K562 (cell line): ENCODE data around the gene GNB2. TPM values are rescaled to one million over a fixed set of nuclear protein-coding genes. Genes with fewer than 3 reads are reported as not detected.

Experiments used
- CEBPG ChIP-seq, 3 experiments: fragments of 200-800 bp in 1 of 3; sonication (Bioruptor generic) in 1 of 3; sonication (generic) in 1 of 3; formaldehyde crosslinking in 1 of 3; IDR thresholded peaks in 2 of 3; conservative IDR thresholded peaks in 1 of 3; 2 replicates each; pipeline versions ENCODE4 v1.6.1 to v1.8.0; 2016 to 2022; ENCODE audit warnings: missing compliant biosample characterization in 2 of 3, missing genetic modification characterization in 2 of 3, mild to moderate bottlenecking in 1 of 3, missing genetic modification reagents in 1 of 3
- GABPB1 ChIP-seq: sonication (generic); formaldehyde crosslinking; IDR thresholded peaks from 2 replicates; pipeline ENCODE4 v1.8.0; 2022; ENCODE audit warnings: mild to moderate bottlenecking, missing genetic modification reagents
- GABPB2 ChIP-seq: fragments of 250-450 bp; sonication (Bioruptor Pico); conservative IDR thresholded peaks from 2 replicates; pipeline ENCODE4 v1.5.1; 2021; ENCODE audit warnings: mild to moderate bottlenecking
- HMGN3 ChIP-seq: IDR thresholded peaks from 2 replicates; pipeline ENCODE4 v1.6.1; 2011; ENCODE audit warnings: borderline replicate concordance, low read depth, mild to moderate bottlenecking, mixed read lengths, low read length; ENCODE audit not compliant: insufficient read length; ENCODE audit errors: extremely low read depth
- IRF2 ChIP-seq: sonication (generic); formaldehyde crosslinking; IDR thresholded peaks from 2 replicates; pipeline ENCODE4 v1.8.1; 2022; ENCODE audit warnings: mild to moderate bottlenecking, missing genetic modification reagents
- KLF10 ChIP-seq: fragments of 250-450 bp; sonication (Bioruptor Pico); IDR thresholded peaks from 2 replicates; pipeline ENCODE4 v1.6.1; 2021; ENCODE audit warnings: matching md5 sums
- MCM2 ChIP-seq: fragments of 450-650 bp; IDR thresholded peaks from 2 replicates; pipeline ENCODE4 v1.6.1; 2017; ENCODE audit warnings: low read depth, mild to moderate bottlenecking
- NFRKB ChIP-seq: fragments of 450-650 bp; IDR thresholded peaks from 2 replicates; pipeline ENCODE4 v1.6.1; 2016; ENCODE audit warnings: low read depth
- PHF20 ChIP-seq: fragments of 450-650 bp; IDR thresholded peaks from 2 replicates; pipeline ENCODE4 v1.6.1; 2018; ENCODE audit not compliant: partially characterized antibody
- RCOR1 ChIP-seq, 2 experiments: IDR thresholded peaks; 2 replicates each; pipeline ENCODE4 v1.6.1; 2012; ENCODE audit warnings: low read depth in 2 of 2, low read length in 2 of 2, borderline replicate concordance in 1 of 2, improper control_type of control experiment in 1 of 2
- RFX7 ChIP-seq: fragments of 250-450 bp; sonication (Bioruptor Pico); IDR thresholded peaks from 2 replicates; pipeline ENCODE4 v1.5.1; 2021; ENCODE audit warnings: mild to moderate bottlenecking
- RNF219 ChIP-seq: fragments of 250-450 bp; sonication (Bioruptor Pico); IDR thresholded peaks from 2 replicates; pipeline ENCODE4 v1.5.0; 2022; ENCODE audit warnings: mild to moderate bottlenecking
- SIN3A ChIP-seq, 2 experiments: fragments of 150-350 bp in 1 of 2; IDR thresholded peaks; 2 replicates each; pipeline ENCODE4 v1.6.1; 2011 to 2016; ENCODE audit warnings: borderline replicate concordance in 2 of 2, low read depth in 2 of 2, low read length in 2 of 2, mild to moderate bottlenecking in 2 of 2, moderate library complexity in 2 of 2; ENCODE audit not compliant: control insufficient read depth in 1 of 2
- TAF15 ChIP-seq: fragments of 200-400 bp; formaldehyde crosslinking; IDR thresholded peaks from 2 replicates; pipeline ENCODE4 v1.6.1; 2017; ENCODE audit warnings: mild to moderate bottlenecking, low read depth, low read length, moderate library complexity
- ZBTB17 ChIP-seq: fragments of 450-650 bp; formaldehyde crosslinking; IDR thresholded peaks from 2 replicates; pipeline ENCODE4 v1.4.0; 2020; ENCODE audit warnings: mild to moderate bottlenecking
- ZFP91 ChIP-seq: sonication (generic); formaldehyde crosslinking; IDR thresholded peaks from 2 replicates; pipeline ENCODE4 v1.8.0; 2022; ENCODE audit warnings: mild to moderate bottlenecking, missing genetic modification reagents
- ZKSCAN8 ChIP-seq: fragments of 200-800 bp; sonication (Bioruptor generic); IDR thresholded peaks from 2 replicates; pipeline ENCODE4 v1.6.1; 2016; ENCODE audit warnings: missing genetic modification characterization, missing compliant biosample characterization
- ZNF551 ChIP-seq: fragments of 250-450 bp; sonication (Bioruptor Pico); IDR thresholded peaks from 2 replicates; pipeline ENCODE4 v1.5.0; 2021; ENCODE audit warnings: mild to moderate bottlenecking, moderate library complexity
- ZNF639 ChIP-seq, 2 experiments: fragments of 200-800 bp in 1 of 2; sonication (Bioruptor generic) in 1 of 2; sonication (generic) in 1 of 2; formaldehyde crosslinking in 1 of 2; IDR thresholded peaks in 1 of 2; conservative IDR thresholded peaks in 1 of 2; 2 replicates each; pipeline versions ENCODE4 v1.5.0 to v1.6.1; 2016 to 2020; ENCODE audit warnings: missing compliant biosample characterization in 1 of 2, missing genetic modification characterization in 1 of 2, missing genetic modification reagents in 1 of 2
- polyA plus RNA-seq, 8 experiments: library from polyadenylated mRNA; depleted of rRNA in 4 of 8; stranded (reverse) in 5 of 8; unstranded in 3 of 8; fragments of >200 nt; fragmentation: Nextera tagmentation in 2 of 8; fragmentation: Illumina TruSeq in 1 of 8; extraction: Ambion mirVana in 2 of 8; extraction: Trizol in 1 of 8; gene quantifications; 2 replicates each; pipeline versions ENCODE4 v1.2.1 to v1.2.3, GENCODE V29; 2011 to 2014; ENCODE audit warnings: inconsistent platforms in 1 of 8, missing spikeins in 1 of 8
- total RNA-seq, 7 experiments: library from RNA; depleted of rRNA in 6 of 7; stranded (reverse); fragments of >200 nt in 6 of 7; fragmentation: Illumina TruSeq in 2 of 7; extraction: Trizol in 2 of 7; gene quantifications; 2 replicates each; pipeline versions ENCODE4 v1.2.1 to v1.2.3, GENCODE V29; 2011 to 2021; ENCODE audit warnings: low replicate concordance in 1 of 7
- TF ChIP-seq, protein P1 (sequence below): IDR thresholded peaks from 2 replicates; pipeline ENCODE4 v1.6.1; 2016; ENCODE audit warnings: missing genetic modification characterization, missing compliant biosample characterization
- TF ChIP-seq, protein P2 (sequence below): sonication (generic); formaldehyde crosslinking; IDR thresholded peaks from 2 replicates; pipeline ENCODE4 v1.9.0; 2022; ENCODE audit warnings: mild to moderate bottlenecking, missing genetic modification reagents

The GNB2 gene
- total and polyA plus RNA-seq, 9 of the 15 experiments (the other 6 are each of a cell fraction or from before 2014, with no cell fraction given) = 0.65 to 320 (median 104) TPM

DNA sequence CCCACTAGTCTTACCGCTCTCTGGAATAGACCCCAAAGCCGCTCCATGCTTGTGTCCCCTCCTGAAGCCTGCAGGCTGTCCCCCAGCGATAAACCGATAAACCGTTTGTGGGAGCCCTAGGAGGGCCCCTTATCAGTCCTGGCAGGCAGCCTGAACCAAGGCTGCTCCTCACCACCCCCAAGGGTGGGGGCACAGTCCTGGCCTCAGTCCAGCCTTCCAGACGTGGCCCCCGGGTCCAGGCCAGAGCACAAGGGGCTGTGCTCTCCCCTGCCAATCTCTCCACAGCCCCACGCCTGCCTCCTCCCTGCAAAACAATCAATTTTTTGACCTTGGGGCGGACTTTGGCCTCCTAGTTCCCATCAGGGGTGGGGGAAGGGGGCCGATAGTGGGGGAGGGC lies 32.1 kb upstream of the GNB2 start, which contains the start of gene TFR2 (continued):
- TF ChIP-seq, protein P1, sequence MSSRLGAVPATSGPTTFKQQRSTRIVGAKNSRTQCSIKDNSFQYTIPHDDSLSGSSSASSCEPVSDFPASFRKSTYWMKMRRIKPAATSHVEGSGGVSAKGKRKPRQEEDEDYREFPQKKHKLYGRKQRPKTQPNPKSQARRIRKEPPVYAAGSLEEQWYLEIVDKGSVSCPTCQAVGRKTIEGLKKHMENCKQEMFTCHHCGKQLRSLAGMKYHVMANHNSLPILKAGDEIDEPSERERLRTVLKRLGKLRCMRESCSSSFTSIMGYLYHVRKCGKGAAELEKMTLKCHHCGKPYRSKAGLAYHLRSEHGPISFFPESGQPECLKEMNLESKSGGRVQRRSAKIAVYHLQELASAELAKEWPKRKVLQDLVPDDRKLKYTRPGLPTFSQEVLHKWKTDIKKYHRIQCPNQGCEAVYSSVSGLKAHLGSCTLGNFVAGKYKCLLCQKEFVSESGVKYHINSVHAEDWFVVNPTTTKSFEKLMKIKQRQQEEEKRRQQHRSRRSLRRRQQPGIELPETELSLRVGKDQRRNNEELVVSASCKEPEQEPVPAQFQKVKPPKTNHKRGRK (tag) = no peak
- TF ChIP-seq RNF219 (no peak), ZKSCAN8 (no peak), TAF15 (no peak), ZFP91 (no peak), ZNF639 (CRISPR knock-in tag; conservative IDR thresholded peaks at IDR 0.05 in 1 of 2, IDR thresholded peaks at IDR 0.05 in 1 of 2) (peak in 1 of 2 experiments; percentile 80; a peak in 2 of 4 replicates), NFRKB (no peak; the same call in 1 of the 2 replicates), IRF2 (CRISPR knock-in tag) (no peak), HMGN3 (peak; percentile 100), PHF20 (no peak), CEBPG (CRISPR knock-in tag; IDR thresholded peaks at IDR 0.05) (no peak), CEBPG (tag; conservative IDR thresholded peaks at IDR 0.05 in 1 of 2, IDR thresholded peaks at IDR 0.05 in 1 of 2) (no peak), SIN3A (IDR thresholded peaks at IDR 0.05; ENCODE audit: borderline replicate concordance in 2 of 2, control insufficient read depth in 1 of 2, low read depth in 2 of 2, low read length in 2 of 2) (peak in 1 of 2 experiments; percentile 51; a peak in 2 of 4 replicates), KLF10 (no peak), RFX7 (CRISPR knock-in tag) (no peak), ZNF551 (CRISPR knock-in tag) (no peak), ZBTB17 (CRISPR knock-in tag) (peak; percentile 46), RCOR1 (IDR thresholded peaks at IDR 0.05; ENCODE audit: borderline replicate concordance in 1 of 2, low read depth in 2 of 2, low read length in 2 of 2) (peak; percentile 80 to 95; a peak in 3 of 4 replicates), GABPB1 (CRISPR knock-in tag) (no peak), GABPB2 (no peak), MCM2 (no peak)
- TF ChIP-seq, protein P2, sequence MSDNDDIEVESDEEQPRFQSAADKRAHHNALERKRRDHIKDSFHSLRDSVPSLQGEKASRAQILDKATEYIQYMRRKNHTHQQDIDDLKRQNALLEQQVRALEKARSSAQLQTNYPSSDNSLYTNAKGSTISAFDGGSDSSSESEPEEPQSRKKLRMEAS (CRISPR knock-in tag) = no peak
